ENCODE measurements around the gene ZNFX1.
"Not testable (repeated sequence)": the region's sequence is repeated elsewhere in the genome, so short reads cannot be mapped to it uniquely, and the experiment has no call there.

Gene ZNFX1

DNA sequence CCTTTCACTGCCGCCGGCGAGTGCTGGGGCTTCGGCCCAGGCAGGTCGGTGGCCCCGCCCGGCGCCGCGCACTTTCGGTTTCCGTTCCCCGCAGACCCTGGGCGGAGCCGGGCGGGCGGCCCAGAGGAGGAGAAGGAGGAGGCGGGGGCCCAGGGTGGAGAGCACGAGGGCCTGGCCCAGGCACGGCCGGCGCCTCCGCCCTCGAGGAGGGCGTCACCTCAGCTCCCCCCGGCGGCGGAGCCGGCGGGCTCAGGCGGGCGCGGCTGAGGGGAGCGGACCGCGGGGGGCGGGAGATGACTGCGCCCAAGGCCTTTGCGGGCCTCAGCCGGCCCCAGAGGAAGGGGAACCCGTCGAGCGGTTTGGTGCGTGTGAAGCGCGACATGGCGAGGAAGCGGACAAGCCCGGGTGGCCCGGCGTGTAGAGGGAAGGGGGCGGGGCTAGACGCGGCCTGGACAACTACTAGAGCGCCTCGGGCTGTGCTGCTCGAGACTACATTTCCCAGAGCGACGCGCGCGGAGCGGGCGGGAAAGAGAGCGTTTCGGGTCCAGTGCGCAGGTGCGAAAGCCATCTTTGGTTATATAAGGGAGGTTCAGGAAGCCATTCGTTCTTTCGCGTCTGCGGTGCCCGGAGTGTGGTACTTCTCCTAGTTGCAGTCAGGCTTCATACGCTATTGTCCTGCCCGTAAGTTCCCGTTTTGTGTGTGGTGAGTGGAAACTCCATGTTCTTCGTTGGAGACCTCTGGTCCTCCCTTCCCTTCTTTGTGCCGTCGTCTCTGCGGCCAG lies at the start of gene ZNFX1:
Gene ZNFX1, minus strand, starts transcription at position 22 of the 782 bp plus-strand sequence. CDS start 2,218 bp downstream, outside the sequence.
- Mint-ChIP-seq H3K9me3 (peaks cover 9% of the 10 kb centered on the region), H3K27me3 (no peaks in the 10 kb centered on the region), H3K4me1 (ENCODE audit: low read depth) (peaks cover 79% of the 10 kb centered on the region), H3K36me3 (ENCODE audit: low read depth) (peaks cover 81% of the 10 kb centered on the region), H3K4me3 (peak within 1 kb of the TSS; percentile 98), H3K27ac (peak within 1 kb of the TSS; percentile 100)

- H3K36me3 Mint-ChIP-seq (ENCODE audit: low read depth): no peaks in the 10 kb centered on the region
- H3K27me3 Mint-ChIP-seq: peaks cover 31% of the 10 kb centered on the region
- no peak overlapping the region for H3K4me3 Mint-ChIP-seq
- H3K9me3 Mint-ChIP-seq: no peaks in the 10 kb centered on the region
- H3K4me1 Mint-ChIP-seq (ENCODE audit: low read depth): peaks cover 23% of the 10 kb centered on the region
- no peak overlapping the region for H3K27ac Mint-ChIP-seq
These were observed 48.2 kb upstream of the ZNFX1 start for GRCh38 chr20:49326026-49326425.

DNA sequence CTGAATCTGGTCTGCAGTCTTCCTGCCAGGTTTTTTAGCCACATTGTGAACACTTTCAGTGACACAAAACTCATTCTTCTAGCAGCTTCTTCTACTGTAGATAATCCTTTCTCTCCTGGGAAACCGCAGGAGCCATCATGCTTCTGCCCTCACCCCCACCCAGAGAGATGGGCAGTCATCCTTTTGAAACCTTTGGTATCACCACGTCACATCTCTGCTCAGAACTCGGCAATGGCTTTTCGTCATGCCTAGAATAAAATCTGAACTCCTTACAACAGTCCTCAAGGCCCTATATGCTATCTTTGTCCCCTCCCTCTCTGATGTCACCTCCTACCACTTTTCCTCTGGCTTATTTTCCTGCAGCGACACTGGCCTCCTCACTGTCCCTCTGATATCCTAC lies 46.4 kb upstream of the ZNFX1 start:
- Mint-ChIP-seq H3K27ac (no peak overlapping the region), H3K4me3 (no peak overlapping the region)

DNA sequence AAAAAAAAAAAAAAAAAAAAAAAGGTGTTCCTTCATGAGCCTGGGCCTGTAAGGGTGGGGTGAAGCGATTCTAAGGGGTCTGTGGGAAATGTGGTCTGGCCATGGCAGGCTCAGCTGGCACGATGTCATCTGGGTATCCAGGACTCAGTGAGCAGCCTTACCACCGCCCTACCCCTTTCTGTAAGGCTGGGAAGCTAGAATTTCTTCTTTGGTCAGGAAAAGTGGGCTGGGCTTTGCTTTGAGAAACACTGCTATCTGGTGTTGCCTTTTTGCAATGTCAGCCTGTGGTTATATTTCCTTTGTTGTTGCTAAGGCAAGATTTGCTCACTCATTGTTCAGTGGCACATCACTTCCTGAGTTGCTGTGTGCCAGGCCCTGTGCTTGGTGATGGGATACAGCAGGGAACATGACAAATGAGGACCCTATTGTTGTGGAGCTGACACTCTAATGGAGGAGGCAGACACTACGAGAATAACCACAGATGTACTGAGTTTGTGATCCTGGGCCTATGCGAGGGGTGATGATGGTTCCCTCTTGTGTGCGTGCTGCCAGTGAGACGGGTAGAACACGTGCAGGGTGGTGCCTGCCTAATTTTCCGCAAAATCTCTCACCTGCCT lies 45.9 kb upstream of the ZNFX1 start:
- H3K9me3 Mint-ChIP-seq: no peaks in the 10 kb centered on the region
- no peak overlapping the region for H3K4me3 Mint-ChIP-seq
- peak overlapping the region; percentile 69 for H3K27ac Mint-ChIP-seq
- H3K4me1 Mint-ChIP-seq (ENCODE audit: low read depth): peaks cover 30% of the 10 kb centered on the region
- H3K36me3 Mint-ChIP-seq (ENCODE audit: low read depth): no peaks in the 10 kb centered on the region
- peaks cover 42% of the 10 kb centered on the region for H3K27me3 Mint-ChIP-seq

More for the DNA sequence above, 46.4 kb upstream of the ZNFX1 start:
- peaks cover 24% of the 10 kb centered on the region for H3K4me1 Mint-ChIP-seq (ENCODE audit: low read depth)
- no peaks in the 10 kb centered on the region for H3K36me3 Mint-ChIP-seq (ENCODE audit: low read depth)
- H3K27me3 Mint-ChIP-seq: peaks cover 36% of the 10 kb centered on the region
- H3K9me3 Mint-ChIP-seq: no peaks in the 10 kb centered on the region

DNA sequence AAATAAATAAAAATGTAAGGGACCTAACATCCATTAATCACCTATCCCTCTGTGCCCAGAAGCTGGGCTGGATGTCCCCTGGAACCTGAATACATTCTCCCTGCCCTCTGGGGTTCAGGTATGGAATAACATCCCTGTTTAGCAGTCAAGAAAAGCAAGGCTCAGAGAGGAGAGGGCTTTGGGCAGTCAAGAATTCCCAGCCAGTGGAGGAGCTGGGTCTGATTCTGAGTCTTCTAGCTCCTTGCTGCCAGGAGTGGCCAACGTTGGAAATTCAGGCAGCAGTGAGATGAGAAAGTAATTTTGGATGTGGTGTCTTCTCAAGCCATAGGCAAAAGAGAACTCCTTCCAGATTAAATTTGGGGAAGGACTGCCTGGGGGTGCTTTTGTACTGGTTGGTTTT lies 42.6 kb upstream of the ZNFX1 start:
- H3K4me1 Mint-ChIP-seq (ENCODE audit: low read depth): peaks cover 37% of the 10 kb centered on the region
- no peaks in the 10 kb centered on the region for H3K36me3 Mint-ChIP-seq (ENCODE audit: low read depth)
- H3K27ac Mint-ChIP-seq: no peak overlapping the region
- no peak overlapping the region for H3K4me3 Mint-ChIP-seq
- no peaks in the 10 kb centered on the region for H3K9me3 Mint-ChIP-seq
- H3K27me3 Mint-ChIP-seq: peaks cover 60% of the 10 kb centered on the region

- peaks cover 58% of the 10 kb centered on the region for H3K27me3 Mint-ChIP-seq
- H3K4me1 Mint-ChIP-seq (ENCODE audit: low read depth): peaks cover 31% of the 10 kb centered on the region
- no peaks in the 10 kb centered on the region for H3K9me3 Mint-ChIP-seq
- peak overlapping the region; percentile 49 for H3K4me3 Mint-ChIP-seq
- H3K36me3 Mint-ChIP-seq (ENCODE audit: low read depth): no peaks in the 10 kb centered on the region
- no peak overlapping the region for H3K27ac Mint-ChIP-seq
These were observed 41.5 kb upstream of the ZNFX1 start for GRCh38 chr20:49319208-49319809.

GRCh38 chr20:49318430-49319207 lies 40.8 kb upstream of the ZNFX1 start:
- Mint-ChIP-seq H3K27ac (peak overlapping the region; percentile 63), H3K36me3 (ENCODE audit: low read depth) (no peaks in the 10 kb centered on the region), H3K27me3 (peaks cover 60% of the 10 kb centered on the region), H3K9me3 (no peaks in the 10 kb centered on the region), H3K4me3 (peak overlapping the region; percentile 85), H3K4me1 (ENCODE audit: low read depth) (peaks cover 24% of the 10 kb centered on the region)

- H3K4me1 Mint-ChIP-seq (ENCODE audit: low read depth): peaks cover 20% of the 10 kb centered on the region
- no peaks in the 10 kb centered on the region for H3K9me3 Mint-ChIP-seq
- H3K27ac Mint-ChIP-seq: no peak overlapping the region
- H3K27me3 Mint-ChIP-seq: peaks cover 60% of the 10 kb centered on the region
- peak overlapping the region; percentile 53 for H3K4me3 Mint-ChIP-seq
- H3K36me3 Mint-ChIP-seq (ENCODE audit: low read depth): no peaks in the 10 kb centered on the region
These were observed 40.2 kb upstream of the ZNFX1 start for GRCh38 chr20:49318091-49318429.

- H3K4me1 Mint-ChIP-seq (ENCODE audit: low read depth): peaks cover 15% of the 10 kb centered on the region
- H3K4me3 Mint-ChIP-seq: no peak overlapping the region
- peaks cover 60% of the 10 kb centered on the region for H3K27me3 Mint-ChIP-seq
- H3K27ac Mint-ChIP-seq: no peak overlapping the region
- H3K36me3 Mint-ChIP-seq (ENCODE audit: low read depth): no peaks in the 10 kb centered on the region
- H3K9me3 Mint-ChIP-seq: no peaks in the 10 kb centered on the region
These were observed 38.8 kb upstream of the ZNFX1 start for GRCh38 chr20:49316704-49317103.

DNA sequence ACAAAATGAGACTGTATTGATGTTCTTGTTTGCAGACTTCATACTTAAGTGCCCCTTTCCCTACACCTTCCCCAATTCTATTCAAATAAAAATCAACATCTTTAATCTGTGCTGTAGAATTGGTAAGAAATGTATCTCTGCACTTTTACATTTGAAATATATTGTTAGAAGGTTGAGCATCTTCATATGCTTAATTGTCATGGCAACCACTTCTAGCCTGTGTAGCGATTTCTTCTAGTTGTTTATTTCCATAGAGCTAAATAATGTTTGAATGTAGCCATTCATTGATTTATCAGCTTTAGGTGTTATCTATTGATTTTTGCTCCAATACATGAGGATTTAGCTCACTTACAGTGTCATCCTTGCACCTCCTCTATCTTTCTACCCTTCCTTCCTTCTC lies 37.7 kb upstream of the ZNFX1 start:
- H3K9me3 Mint-ChIP-seq: peaks cover 6% of the 10 kb centered on the region
- H3K36me3 Mint-ChIP-seq (ENCODE audit: low read depth): no peaks in the 10 kb centered on the region
- H3K27me3 Mint-ChIP-seq: peaks cover 48% of the 10 kb centered on the region
- peaks cover 21% of the 10 kb centered on the region for H3K4me1 Mint-ChIP-seq (ENCODE audit: low read depth)
- no peak overlapping the region for H3K27ac Mint-ChIP-seq
- no peak overlapping the region for H3K4me3 Mint-ChIP-seq

DNA sequence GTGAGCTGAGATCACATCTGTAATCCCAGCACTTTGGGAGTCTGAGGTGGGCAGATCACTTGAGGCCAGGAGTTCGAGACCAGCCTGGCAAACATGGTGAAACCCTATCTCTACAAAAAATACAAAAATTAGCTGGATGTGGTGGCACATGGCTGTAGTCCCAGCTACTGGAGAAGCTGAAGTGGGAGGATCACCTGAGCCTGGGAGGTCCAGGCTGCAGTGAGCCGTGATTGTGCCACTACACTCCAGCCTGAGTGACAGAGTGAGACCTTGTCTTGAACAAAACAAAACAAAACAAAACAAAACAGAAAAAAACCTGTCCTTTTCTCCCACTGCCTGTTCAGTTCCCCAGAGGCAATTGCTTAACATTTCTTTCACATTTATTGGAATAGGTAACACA lies 36.2 kb upstream of the ZNFX1 start:
- Mint-ChIP-seq H3K4me1 (ENCODE audit: low read depth) (peaks cover 32% of the 10 kb centered on the region), H3K9me3 (peaks cover 16% of the 10 kb centered on the region), H3K27me3 (peaks cover 34% of the 10 kb centered on the region)
- not testable (repeated sequence) for H3K27ac Mint-ChIP-seq; H3K36me3 Mint-ChIP-seq (ENCODE audit: low read depth); H3K4me3 Mint-ChIP-seq

DNA sequence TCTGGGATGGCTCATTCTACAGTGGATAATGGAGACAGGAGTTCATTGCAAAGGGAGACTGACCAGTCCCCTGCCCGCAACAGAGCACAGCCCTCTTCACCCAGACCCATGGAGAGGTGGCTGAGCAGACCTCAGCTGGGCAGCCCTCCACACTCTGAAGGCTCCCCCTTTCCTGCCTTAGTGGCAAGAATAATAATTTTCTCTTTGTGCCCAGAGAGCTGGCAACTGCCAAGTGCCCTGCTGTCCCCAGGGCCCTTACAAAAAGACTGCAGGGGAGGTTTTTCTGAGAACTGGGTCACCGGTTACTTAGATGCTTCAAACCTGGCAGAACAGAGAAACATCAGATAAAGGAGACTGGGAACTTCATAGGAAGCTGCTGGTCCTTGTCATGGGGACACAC lies 35.4 kb upstream of the ZNFX1 start:
- no peak overlapping the region for H3K4me3 Mint-ChIP-seq
- H3K9me3 Mint-ChIP-seq: peaks cover 16% of the 10 kb centered on the region
- H3K4me1 Mint-ChIP-seq (ENCODE audit: low read depth): peaks cover 33% of the 10 kb centered on the region
- no peaks in the 10 kb centered on the region for H3K36me3 Mint-ChIP-seq (ENCODE audit: low read depth)
- peaks cover 28% of the 10 kb centered on the region for H3K27me3 Mint-ChIP-seq
- no peak overlapping the region for H3K27ac Mint-ChIP-seq

- no peak overlapping the region for H3K27ac Mint-ChIP-seq
- H3K9me3 Mint-ChIP-seq: peaks cover 16% of the 10 kb centered on the region
- H3K27me3 Mint-ChIP-seq: peaks cover 23% of the 10 kb centered on the region
- no peaks in the 10 kb centered on the region for H3K36me3 Mint-ChIP-seq (ENCODE audit: low read depth)
- H3K4me1 Mint-ChIP-seq (ENCODE audit: low read depth): peaks cover 29% of the 10 kb centered on the region
- no peak overlapping the region for H3K4me3 Mint-ChIP-seq
These were observed 34.8 kb upstream of the ZNFX1 start for GRCh38 chr20:49312661-49313060.

DNA sequence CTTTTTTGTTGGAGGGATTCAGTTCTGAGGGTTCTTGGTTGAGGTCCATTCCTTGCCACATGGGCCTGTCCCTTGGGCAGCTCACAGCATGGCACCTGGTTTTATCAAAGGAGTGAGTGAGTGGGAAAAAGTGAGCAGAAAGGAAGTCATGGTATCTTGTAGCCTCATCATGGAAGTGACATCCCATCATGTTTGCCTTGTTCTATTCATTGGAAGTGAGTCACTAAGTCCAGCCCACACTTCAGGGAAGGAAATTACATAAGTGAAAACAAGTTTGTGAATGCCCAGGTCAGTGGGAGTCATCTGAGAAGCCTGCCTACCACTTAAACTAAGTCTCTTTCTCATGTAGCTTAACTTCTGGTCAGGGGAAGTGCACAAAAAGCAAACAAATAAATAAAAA lies 32.8 kb upstream of the ZNFX1 start:
- Mint-ChIP-seq H3K27ac (peak overlapping the region; percentile 75), H3K27me3 (peaks cover 8% of the 10 kb centered on the region), H3K4me3 (no peak overlapping the region), H3K4me1 (ENCODE audit: low read depth) (peaks cover 29% of the 10 kb centered on the region), H3K9me3 (peaks cover 16% of the 10 kb centered on the region), H3K36me3 (ENCODE audit: low read depth) (no peaks in the 10 kb centered on the region)

DNA sequence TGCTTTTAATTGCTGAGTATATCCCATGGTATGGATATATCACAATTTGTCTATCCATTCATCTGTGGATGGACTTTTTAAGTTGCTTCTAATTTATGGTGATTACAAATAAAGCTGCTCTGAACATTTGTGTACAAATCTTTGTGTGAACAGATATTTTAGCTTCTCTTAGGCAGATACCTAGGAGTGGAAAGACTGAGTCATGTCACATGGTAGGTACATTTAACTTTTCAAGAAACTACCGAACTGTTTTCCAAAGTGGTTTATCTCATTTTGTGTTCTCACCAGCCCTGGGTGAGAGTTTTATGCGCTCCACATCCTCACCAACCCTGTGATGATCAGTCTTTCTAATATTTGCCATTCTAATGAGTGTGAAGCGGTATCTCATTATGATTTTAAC lies 31.0 kb upstream of the ZNFX1 start:
- H3K36me3 Mint-ChIP-seq (ENCODE audit: low read depth): no peaks in the 10 kb centered on the region
- H3K27me3 Mint-ChIP-seq: no peaks in the 10 kb centered on the region
- peaks cover 37% of the 10 kb centered on the region for H3K4me1 Mint-ChIP-seq (ENCODE audit: low read depth)
- peaks cover 16% of the 10 kb centered on the region for H3K9me3 Mint-ChIP-seq
- H3K27ac Mint-ChIP-seq: peak overlapping the region; percentile 64
- H3K4me3 Mint-ChIP-seq: peak overlapping the region; percentile 18

Data from stimulated activated naive CD8-positive, alpha-beta T cell treated with anti-CD3 and anti-CD28 coated beads, Interleukin-15, Interleukin-2, amounts not matched to agents 100 ng/mL and 50 ng/mL, for 24 hours (primary cell).